ENCODE results near the gene ZNF256. TPM values are rescaled to one million over a fixed set of nuclear protein-coding genes. Genes with fewer than 3 reads are reported as not detected.
A peak's percentile ranks its signal among the peaks of the same experiment; 100 is the strongest.

The ZNF256 gene
- total RNA-seq = 10 to 100 TPM in 1 of 4 donors, 1 to 10 TPM in 3; 3.8 to 13.5 (median 4.2) TPM

- peaks cover 0 to 10% (median 9%) of the 10 kb centered on the region in 4 donors for H3K4me1 ChIP-seq
- peak; percentile 94 for DNase-seq
- H3K9me3 ChIP-seq = peaks cover 17 to 32% of the 10 kb centered on the region in 2 donors
- TF ChIP-seq EP300 (IDR thresholded peaks at IDR 0.05; ENCODE audit: low read depth) = no peak
- TF ChIP-seq CTCF (IDR thresholded peaks at IDR 0.05) = peak; percentile 39 to 76 (median 61)
- TF ChIP-seq POLR2A (IDR thresholded peaks at IDR 0.05) = peak; percentile 36
- TF ChIP-seq POLR2AphosphoS5 (IDR thresholded peaks at IDR 0.05) = peak in 2 of 3 donors; percentile 55 to 73
- H3K27ac ChIP-seq = peak within 1 kb of the TSS; percentile 64 to 82 (median 75)
- in situ Hi-C loops (cut with MboI; ENCODE audit: low pct_ligation_motif_present in 1 of 4, low pct_unique_long_range_greater_than_20kb in 1 of 4, low sequenced_read_pairs in 3 of 4) (no loop called here), intact Hi-C loops (cut with DNase I; ENCODE audit: low total_unique reads) (loop anchor here (10.0 kb wide), 1 partner anchor 57 kb away; the partner anchor contains the start of gene ZNF606)
- H3K36me3 ChIP-seq = peaks cover 0 to 17% (median 6%) of the 10 kb centered on the region in 4 donors
- no peaks in the 10 kb centered on the region for H3K27me3 ChIP-seq
- H3K4me3 ChIP-seq = peak within 1 kb of the TSS; percentile 64 to 82 (median 73)
- WGBS, 2 donors (ENCODE audit: low coverage in 1 of 2) = 0 to 16% methylated on average over 3 to 32 of the region's 54 CpGs
These were observed at the start of gene ZNF256 for GRCh38 chr19:57947419-57948134. Gene ZNF256, minus strand, starts transcription at chr19:57947706. Its CDS starts 232 bp downstream, at chr19:57947474.

GRCh38 chr19:57992841-57993240 lies 45.3 kb upstream of the ZNF256 start:
- no peak overlapping the region for H3K27ac ChIP-seq
- H3K4me3 ChIP-seq = no peak overlapping the region
- peaks cover 71 to 89% of the 10 kb centered on the region in 2 donors for H3K9me3 ChIP-seq
- TF ChIP-seq POLR2AphosphoS5 (IDR thresholded peaks at IDR 0.05) = no peak
- in situ Hi-C loops (cut with MboI; ENCODE audit: low pct_ligation_motif_present in 1 of 4, low pct_unique_long_range_greater_than_20kb in 1 of 4, low sequenced_read_pairs in 3 of 4) (no loop called here), intact Hi-C loops (cut with DNase I; ENCODE audit: low total_unique reads) (no loop called here)
- WGBS, 2 donors (ENCODE audit: low coverage in 1 of 2) = 0% methylated on average over 1 of the region's 1 CpG; no CpG with 5 or more reads in 1 of the 2 donors
- no peaks in the 10 kb centered on the region for H3K4me1 ChIP-seq
- DNase-seq = no peak
- H3K36me3 ChIP-seq = peaks cover 0 to 79% (median 25%) of the 10 kb centered on the region in 4 donors
- no peaks in the 10 kb centered on the region for H3K27me3 ChIP-seq

- Histone ChIP-seq H3K4me1 (no peaks in the 10 kb centered on the region), H3K27me3 (no peaks in the 10 kb centered on the region), H3K4me3 (no peak overlapping the region), H3K9me3 (peaks cover 96 to 99% of the 10 kb centered on the region in 2 donors), H3K27ac (no peak overlapping the region), H3K36me3 (peaks cover 4 to 65% (median 35%) of the 10 kb centered on the region in 4 donors)
- 91 to 100% methylated on average over 2 to 3 of the region's 3 CpGs for WGBS, 2 donors (ENCODE audit: low coverage in 1 of 2)
- in situ Hi-C loops (cut with MboI; ENCODE audit: low pct_ligation_motif_present in 1 of 4, low pct_unique_long_range_greater_than_20kb in 1 of 4, low sequenced_read_pairs in 3 of 4) (no loop called here), intact Hi-C loops (cut with DNase I; ENCODE audit: low total_unique reads) (no loop called here)
- DNase-seq = no peak
- TF ChIP-seq EP300 (IDR thresholded peaks at IDR 0.05; ENCODE audit: low read depth) = no peak
- no peak for TF ChIP-seq POLR2AphosphoS5 (IDR thresholded peaks at IDR 0.05)
- TF ChIP-seq CTCF (IDR thresholded peaks at IDR 0.05) = no peak
- no peak for TF ChIP-seq POLR2A (IDR thresholded peaks at IDR 0.05)
These were observed 31.2 kb upstream of the ZNF256 start for GRCh38 chr19:57978586-57979289.

- H3K36me3 ChIP-seq = peaks cover 0 to 26% (median 11%) of the 10 kb centered on the region in 4 donors
- intact Hi-C loops (cut with DNase I; ENCODE audit: low total_unique reads) = no loop called here
- no peak for DNase-seq
- H3K4me1 ChIP-seq = no peaks in the 10 kb centered on the region
- WGBS, 2 donors (ENCODE audit: low coverage in 1 of 2) = 80 to 100% methylated on average over 4 of the region's 4 CpGs
- H3K4me3 ChIP-seq = no peak within 1 kb of the TSS
- H3K9me3 ChIP-seq = peaks cover 85 to 93% of the 10 kb centered on the region in 2 donors
- H3K27ac ChIP-seq = no peak within 1 kb of the TSS
- no peak for TF ChIP-seq EP300 (IDR thresholded peaks at IDR 0.05; ENCODE audit: low read depth)
- no peak for TF ChIP-seq POLR2AphosphoS5 (IDR thresholded peaks at IDR 0.05)
- no peak for TF ChIP-seq CTCF (IDR thresholded peaks at IDR 0.05)
- no peak for TF ChIP-seq POLR2A (IDR thresholded peaks at IDR 0.05)
- H3K27me3 ChIP-seq = no peaks in the 10 kb centered on the region
- in situ Hi-C loops (cut with MboI; ENCODE audit: low pct_ligation_motif_present in 1 of 4, low pct_unique_long_range_greater_than_20kb in 1 of 4, low sequenced_read_pairs in 3 of 4) = no loop called here
These were observed 26.9 kb upstream of the ZNF256 start, which contains the start of gene C19orf18 for GRCh38 chr19:57974434-57974833. Gene C19orf18, minus strand, starts transcription at chr19:57974534. Its CDS starts 102 bp downstream, at chr19:57974432.
